Breast epithelium (tissue), 4 donors: ENCODE results near the gene PTPRN2. TPM values are rescaled to one million over a fixed set of nuclear protein-coding genes. Genes with fewer than 3 reads are reported as not detected.

Experiments used
- DNase-seq, 2 donors: peaks; one replicate each; pipeline ENCODE4 v3.0.0-alpha.2; 2019; ENCODE audit warnings: low spot score in 2 of 2
- H3K27ac ChIP-seq, 2 donors: fragments of 200-600 bp; sonication (generic) in 1 of 2; one replicate each; pipeline ENCODE4 v1.5.1; 2016 to 2019; ENCODE audit warnings: mild to moderate bottlenecking in 1 of 2
- H3K27me3 ChIP-seq, 2 donors: fragments of 200-600 bp; sonication (generic) in 1 of 2; one replicate each; pipeline versions ENCODE4 v1.5.1 to v1.6.0; 2017 to 2019; ENCODE audit warnings: control low read depth in 1 of 2, mild to moderate bottlenecking in 1 of 2
- H3K36me3 ChIP-seq: fragments of 200-600 bp; one replicate; pipeline ENCODE4 v1.5.1; 2019
- H3K4me1 ChIP-seq, 2 donors: fragments of 200-600 bp; sonication (generic); one replicate each; pipeline ENCODE4 v1.5.1; 2016 to 2019; ENCODE audit warnings: control low read depth in 1 of 2
- H3K4me3 ChIP-seq, 3 donors: fragments of 200-600 bp; sonication (generic); 1 replicate in 2 of 3; 2 replicates in 1 of 3; pipeline ENCODE4 v1.5.1; 2016 to 2019; ENCODE audit warnings: mild to moderate bottlenecking in 3 of 3, moderate library complexity in 2 of 3
- H3K9me3 ChIP-seq, 2 donors: fragments of 200-600 bp; sonication (generic) in 1 of 2; one replicate each; pipeline ENCODE4 v1.5.1; 2016 to 2019; ENCODE audit warnings: control low read depth in 1 of 2
- POLR2A ChIP-seq: fragments of 450-650 bp; IDR thresholded peaks from one replicate; pipeline ENCODE4 v1.6.1; 2016; ENCODE audit warnings: antibody characterized with exemption, mild to moderate bottlenecking, moderate library complexity
- POLR2AphosphoS5 ChIP-seq, 3 donors: sonication (generic); formaldehyde crosslinking; IDR thresholded peaks; one replicate each; pipeline ENCODE4 v1.6.1; 2017; ENCODE audit warnings: antibody characterized with exemption in 3 of 3
- intact Hi-C: fragments of 100-400 bp; cut with DNase I; formaldehyde crosslinking; loops from one replicate; pipeline ENCODE4 v1.15.1; 2023; ENCODE audit warnings: low total_unique reads
- total RNA-seq, 3 donors: library from RNA; depleted of rRNA; stranded (reverse); fragments of >200 nt; gene quantifications; one replicate each; pipeline ENCODE4 v1.1.0, GENCODE V29; 2016
- TF ChIP-seq, protein P1 (sequence below), 3 donors: fragments of 450-650 bp; IDR thresholded peaks; one replicate each; pipeline ENCODE4 v1.5.1; 2016 to 2017; ENCODE audit warnings: antibody characterized with exemption in 3 of 3, mild to moderate bottlenecking in 3 of 3, moderate library complexity in 3 of 3

The PTPRN2 gene
- total RNA-seq, 3 donors from 2014 or later, result 1.6 to 2.2 (median 2.2) TPM

DNA sequence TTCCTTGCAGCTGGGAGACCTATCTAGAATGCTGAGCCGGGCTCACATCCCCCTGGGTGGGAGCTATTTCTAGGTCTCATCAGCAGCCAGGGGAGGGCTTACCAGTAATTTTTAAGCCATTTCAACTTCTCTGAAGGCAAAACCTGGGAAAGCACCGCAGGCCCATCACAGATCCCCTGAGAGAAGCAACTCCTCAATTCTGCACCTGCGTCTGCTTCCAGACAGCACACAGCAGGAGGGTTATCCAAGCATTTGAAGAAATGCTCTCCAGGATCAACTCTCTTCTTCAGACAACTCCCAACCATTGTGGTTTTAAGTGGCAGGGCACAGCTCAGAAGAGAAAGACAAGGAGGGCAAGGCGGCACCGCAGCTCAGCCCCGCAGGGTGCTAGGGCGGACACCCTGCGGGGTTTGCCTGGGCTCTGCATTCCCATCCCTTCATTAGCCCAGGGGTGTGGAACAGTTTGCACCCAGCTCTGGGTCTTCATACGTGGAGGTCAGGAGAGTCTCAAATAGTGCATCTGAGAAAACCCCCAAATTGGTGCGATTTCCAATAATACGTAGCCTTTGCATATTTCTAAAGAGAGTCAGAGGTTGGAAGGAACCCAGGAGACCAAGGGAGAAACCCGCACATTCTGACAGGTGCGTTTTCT lies 632.1 kb downstream of the PTPRN2 start:
- no peak for DNase-seq
- H3K4me1 ChIP-seq, result no peaks in the 10 kb centered on the region
- no peak for TF ChIP-seq POLR2AphosphoS5 (IDR thresholded peaks at IDR 0.05)
- TF ChIP-seq, protein P1, sequence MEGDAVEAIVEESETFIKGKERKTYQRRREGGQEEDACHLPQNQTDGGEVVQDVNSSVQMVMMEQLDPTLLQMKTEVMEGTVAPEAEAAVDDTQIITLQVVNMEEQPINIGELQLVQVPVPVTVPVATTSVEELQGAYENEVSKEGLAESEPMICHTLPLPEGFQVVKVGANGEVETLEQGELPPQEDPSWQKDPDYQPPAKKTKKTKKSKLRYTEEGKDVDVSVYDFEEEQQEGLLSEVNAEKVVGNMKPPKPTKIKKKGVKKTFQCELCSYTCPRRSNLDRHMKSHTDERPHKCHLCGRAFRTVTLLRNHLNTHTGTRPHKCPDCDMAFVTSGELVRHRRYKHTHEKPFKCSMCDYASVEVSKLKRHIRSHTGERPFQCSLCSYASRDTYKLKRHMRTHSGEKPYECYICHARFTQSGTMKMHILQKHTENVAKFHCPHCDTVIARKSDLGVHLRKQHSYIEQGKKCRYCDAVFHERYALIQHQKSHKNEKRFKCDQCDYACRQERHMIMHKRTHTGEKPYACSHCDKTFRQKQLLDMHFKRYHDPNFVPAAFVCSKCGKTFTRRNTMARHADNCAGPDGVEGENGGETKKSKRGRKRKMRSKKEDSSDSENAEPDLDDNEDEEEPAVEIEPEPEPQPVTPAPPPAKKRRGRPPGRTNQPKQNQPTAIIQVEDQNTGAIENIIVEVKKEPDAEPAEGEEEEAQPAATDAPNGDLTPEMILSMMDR (IDR thresholded peaks at IDR 0.05), result no peak
- peaks cover 7 to 20% of the 10 kb centered on the region in 2 donors for H3K9me3 ChIP-seq
- no peaks in the 10 kb centered on the region for H3K36me3 ChIP-seq
- intact Hi-C loops, result no loop called here
- no peaks in the 10 kb centered on the region for H3K27me3 ChIP-seq
- H3K4me3 ChIP-seq, result no peak overlapping the region
- no peak overlapping the region for H3K27ac ChIP-seq

- no peak for DNase-seq
- Histone ChIP-seq H3K27ac (no peak overlapping the region), H3K27me3 (no peaks in the 10 kb centered on the region), H3K4me3 (no peak overlapping the region), H3K4me1 (no peaks in the 10 kb centered on the region), H3K36me3 (no peaks in the 10 kb centered on the region), H3K9me3 (peaks cover 7 to 22% of the 10 kb centered on the region in 2 donors)
- intact Hi-C loops, result no loop called here
- TF ChIP-seq POLR2AphosphoS5 (IDR thresholded peaks at IDR 0.05), result no peak
- no peak for TF ChIP-seq POLR2A
- TF ChIP-seq, protein P1 (IDR thresholded peaks at IDR 0.05), result no peak
Measured at GRCh38 chr7:157954901-157955300, 632.7 kb downstream of the PTPRN2 start.

GRCh38 chr7:157952841-157953645 lies 634.6 kb downstream of the PTPRN2 start:
- no peak for DNase-seq
- intact Hi-C loops, result no loop called here

GRCh38 chr7:157952050-157952667 lies 635.5 kb downstream of the PTPRN2 start:
- TF ChIP-seq, protein P1 (IDR thresholded peaks at IDR 0.05), result no peak
- no peak for TF ChIP-seq POLR2AphosphoS5 (IDR thresholded peaks at IDR 0.05)
- TF ChIP-seq POLR2A, result no peak
- DNase-seq, result no peak

More at GRCh38 chr7:157952841-157953645, 634.6 kb downstream of the PTPRN2 start:
- Histone ChIP-seq H3K4me3 (no peak overlapping the region), H3K9me3 (peaks cover 7 to 26% of the 10 kb centered on the region in 2 donors), H3K4me1 (no peaks in the 10 kb centered on the region), H3K27me3 (no peaks in the 10 kb centered on the region), H3K36me3 (no peaks in the 10 kb centered on the region), H3K27ac (no peak overlapping the region)
- TF ChIP-seq POLR2A, result no peak
- TF ChIP-seq, protein P1 (IDR thresholded peaks at IDR 0.05), result no peak
- no peak for TF ChIP-seq POLR2AphosphoS5 (IDR thresholded peaks at IDR 0.05)

More at GRCh38 chr7:157952050-157952667, 635.5 kb downstream of the PTPRN2 start:
- intact Hi-C loops, result no loop called here
- H3K27ac ChIP-seq, result no peak overlapping the region
- H3K9me3 ChIP-seq, result peaks cover 9 to 29% of the 10 kb centered on the region in 2 donors
- no peaks in the 10 kb centered on the region for H3K4me1 ChIP-seq
- H3K27me3 ChIP-seq, result no peaks in the 10 kb centered on the region
- no peak overlapping the region for H3K4me3 ChIP-seq
- no peaks in the 10 kb centered on the region for H3K36me3 ChIP-seq
